ENCODE measurements around the gene MAP3K4. TPM values are rescaled to one million over a fixed set of nuclear protein-coding genes. Genes with fewer than 3 reads are reported as not detected.

MAP3K4 gene
- polyA plus RNA-seq, 1 donor from 2014 or later, result 31.0 TPM

- Histone ChIP-seq H4K20me1 (ENCODE audit: insufficient read depth) (no peaks in the 10 kb centered on the region), H3K9me2 (ENCODE audit: insufficient read depth, low read length) (no peaks in the 10 kb centered on the region), H3K9ac (ENCODE audit: low read length) (no peak overlapping the region), H3K79me2 (replicated peaks; ENCODE audit: insufficient read depth, low read length) (no peaks in the 10 kb centered on the region), H3K27ac (ENCODE audit: low read length) (no peak overlapping the region), H3K9me3 (ENCODE audit: low read length) (no peaks in the 10 kb centered on the region), H3K4me2 (ENCODE audit: low read length) (no peak overlapping the region), H2AFZ (ENCODE audit: low read depth, low read length) (no peak overlapping the region), H3K27me3 (ENCODE audit: insufficient read depth, low read depth, low read length) (no peaks in the 10 kb centered on the region), H3K4me3 (ENCODE audit: low read length) (no peak overlapping the region), H3K36me3 (ENCODE audit: insufficient read depth, low read length) (peaks cover 10% of the 10 kb centered on the region), H3F3A (ENCODE audit: insufficient read depth, low read length, poor library complexity, severe bottlenecking) (no peaks in the 10 kb centered on the region)
- TF ChIP-seq EP300 (conservative IDR thresholded peaks at IDR 0.05; ENCODE audit: poor library complexity, severe bottlenecking) (no peak), REST (IDR thresholded peaks at IDR 0.05; ENCODE audit: borderline replicate concordance) (no peak), EZH2 (IDR thresholded peaks at IDR 0.05; ENCODE audit: borderline replicate concordance, insufficient read depth, low read length, poor library complexity, severe bottlenecking) (no peak)
These were observed 125.0 kb downstream of the MAP3K4 start for GRCh38 chr6:161116554-161116953.

- H3K9me2 ChIP-seq (ENCODE audit: insufficient read depth, low read length), result no peaks in the 10 kb centered on the region
- H3K4me2 ChIP-seq (ENCODE audit: low read length), result no peak overlapping the region
- no peak overlapping the region for H3K4me3 ChIP-seq (ENCODE audit: low read length)
- no peaks in the 10 kb centered on the region for H4K20me1 ChIP-seq (ENCODE audit: insufficient read depth)
- no peaks in the 10 kb centered on the region for H3K79me2 ChIP-seq (replicated peaks; ENCODE audit: insufficient read depth, low read length)
- H2AFZ ChIP-seq (ENCODE audit: low read depth, low read length), result no peak overlapping the region
- TF ChIP-seq CTCF (IDR thresholded peaks at IDR 0.05; ENCODE audit: poor library complexity, severe bottlenecking) (no peak), EZH2 (IDR thresholded peaks at IDR 0.05; ENCODE audit: borderline replicate concordance, insufficient read depth, low read length, poor library complexity, severe bottlenecking) (no peak), TAF1 (IDR thresholded peaks at IDR 0.05; ENCODE audit: low read depth) (no peak), REST (IDR thresholded peaks at IDR 0.05; ENCODE audit: borderline replicate concordance) (no peak)
- no peak overlapping the region for H3K27ac ChIP-seq (ENCODE audit: low read length)
- no peaks in the 10 kb centered on the region for H3K9me3 ChIP-seq (ENCODE audit: low read length)
- H3K27me3 ChIP-seq (ENCODE audit: insufficient read depth, low read depth, low read length), result no peaks in the 10 kb centered on the region
- peaks cover 10% of the 10 kb centered on the region for H3K36me3 ChIP-seq (ENCODE audit: insufficient read depth, low read length)
- H3K9ac ChIP-seq (ENCODE audit: low read length), result no peak overlapping the region
- H3F3A ChIP-seq (ENCODE audit: insufficient read depth, low read length, poor library complexity, severe bottlenecking), result no peaks in the 10 kb centered on the region
These were observed 125.7 kb downstream of the MAP3K4 start for GRCh38 chr6:161117308-161117707.
